ENCODE data around the gene VSIG4. TPM values are rescaled to one million over a fixed set of nuclear protein-coding genes. Genes with fewer than 3 reads are reported as not detected.

VSIG4 gene
- polyA plus RNA-seq, 1 of the 3 experiments (the other 2 are of a cell fraction) = not detected

DNA sequence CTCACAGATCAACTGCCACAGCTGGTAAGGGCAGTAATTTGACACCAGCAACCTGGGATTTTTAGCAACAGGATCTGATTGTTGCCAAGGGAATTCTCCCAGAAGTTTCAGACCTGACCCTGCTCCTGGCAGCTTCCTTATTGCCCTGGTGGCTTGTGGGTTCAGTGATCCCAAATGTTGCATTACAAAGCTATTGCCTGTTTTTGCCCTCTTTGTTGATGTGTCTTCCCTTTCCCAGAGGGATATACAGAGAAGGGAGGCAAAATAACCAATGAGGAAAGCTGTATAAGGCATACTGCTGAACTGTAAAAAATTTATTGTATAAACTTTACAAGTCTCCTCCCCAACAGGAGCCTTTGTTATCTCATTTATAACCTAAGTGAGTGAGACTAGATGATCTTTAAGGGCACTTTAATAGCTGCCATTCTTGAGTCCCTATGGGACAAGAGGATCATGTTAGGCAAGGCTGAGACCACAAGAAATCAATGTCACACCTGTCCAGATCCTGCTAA lies 22.2 kb downstream of the VSIG4 start:
- no peak overlapping the region for H3K27ac ChIP-seq (ENCODE audit: low read depth in 2 of 2, low read length in 1 of 2)

More for the DNA sequence above, 22.2 kb downstream of the VSIG4 start:
- Histone ChIP-seq H3K27me3 (ENCODE audit: insufficient read depth) (no peaks in the 10 kb centered on the region), H3K4me2 (no peak overlapping the region), H3K79me2 (ENCODE audit: insufficient read depth) (no peaks in the 10 kb centered on the region), H3K9me2 (no peaks in the 10 kb centered on the region), H3K36me3 (replicated peaks in 1 of 2; ENCODE audit: control insufficient read depth in 1 of 2, insufficient read depth in 2 of 2, low read length in 1 of 2) (no peaks in the 10 kb centered on the region), H3K9ac (no peak overlapping the region), H3K4me3 (ENCODE audit: low read depth in 2 of 2, low read length in 1 of 2) (no peak overlapping the region), H2AFZ (ENCODE audit: low read depth) (no peak overlapping the region), H3F3A (replicated peaks; ENCODE audit: insufficient read depth) (no peaks in the 10 kb centered on the region), H4K20me1 (ENCODE audit: insufficient read depth) (no peaks in the 10 kb centered on the region), H3K4me1 (ENCODE audit: control insufficient read depth in 1 of 2, insufficient read depth in 2 of 2, low read depth in 1 of 2, low read length in 1 of 2) (no peaks in the 10 kb centered on the region), H3K9me3 (no peaks in the 10 kb centered on the region)
- TF ChIP-seq NRF1 (IDR thresholded peaks at IDR 0.05; ENCODE audit: low read depth, low read length) (no peak), RCOR1 (IDR thresholded peaks at IDR 0.05; ENCODE audit: low read length) (no peak), RAD21 (IDR thresholded peaks at IDR 0.05; ENCODE audit: low read length) (no peak), USF2 (IDR thresholded peaks at IDR 0.05; ENCODE audit: borderline replicate concordance, low read depth, low read length) (no peak), REST (IDR thresholded peaks at IDR 0.05; ENCODE audit: low read depth, low read length) (no peak), USF1 (IDR thresholded peaks at IDR 0.05; ENCODE audit: borderline replicate concordance, low read depth) (no peak), FOSL2 (IDR thresholded peaks at IDR 0.05; ENCODE audit: borderline replicate concordance, low read depth) (no peak)
- no peak for DNase-seq
- CTCF ChIA-PET = no interaction called here
- POLR2A ChIA-PET = no interaction called here

Measured in SK-N-SH (cell line).